Measurements from ENCODE around the gene LTBP4.

The LTBP4 gene

GRCh38 chr19:40610396-40611064 is 9.4 kb downstream of the LTBP4 start:
- no peak for TF ChIP-seq CTCF (IDR thresholded peaks at IDR 0.05; ENCODE audit: low read depth, low read length)
- Histone ChIP-seq H3K4me3 (ENCODE audit: low read depth, low read length) (no peak overlapping the region), H3K27me3 (ENCODE audit: insufficient read depth, low read depth, severe bottlenecking) (no peaks in the 10 kb centered on the region), H3K27ac (no peak overlapping the region), H3K36me3 (peaks cover 60% of the 10 kb centered on the region), H3K9me3 (ENCODE audit: severe bottlenecking) (no peaks in the 10 kb centered on the region)
- DNase-seq = no peak

- H3K9me3 ChIP-seq (ENCODE audit: severe bottlenecking) = no peaks in the 10 kb centered on the region
- H3K27ac ChIP-seq = no peak overlapping the region
- no peak for TF ChIP-seq CTCF (IDR thresholded peaks at IDR 0.05; ENCODE audit: low read depth, low read length)
- H3K4me3 ChIP-seq (ENCODE audit: low read depth, low read length) = no peak overlapping the region
- DNase-seq = no peak
- no peaks in the 10 kb centered on the region for H3K27me3 ChIP-seq (ENCODE audit: insufficient read depth, low read depth, severe bottlenecking)
- peaks cover 59% of the 10 kb centered on the region for H3K36me3 ChIP-seq
These were observed 9.9 kb downstream of the LTBP4 start for GRCh38 chr19:40611096-40611495.

- DNase-seq = no peak
- peaks cover 61% of the 10 kb centered on the region for H3K36me3 ChIP-seq
- H3K4me3 ChIP-seq (ENCODE audit: low read depth, low read length) = no peak overlapping the region
- no peak overlapping the region for H3K27ac ChIP-seq
- no peaks in the 10 kb centered on the region for H3K9me3 ChIP-seq (ENCODE audit: severe bottlenecking)
- no peaks in the 10 kb centered on the region for H3K27me3 ChIP-seq (ENCODE audit: insufficient read depth, low read depth, severe bottlenecking)
- TF ChIP-seq CTCF (IDR thresholded peaks at IDR 0.05; ENCODE audit: low read depth, low read length) = no peak
These were observed 10.9 kb downstream of the LTBP4 start for GRCh38 chr19:40611900-40612698.

- no peak overlapping the region for H3K27ac ChIP-seq
- no peak for TF ChIP-seq CTCF (IDR thresholded peaks at IDR 0.05; ENCODE audit: low read depth, low read length)
- H3K4me3 ChIP-seq (ENCODE audit: low read depth, low read length) = no peak overlapping the region
- DNase-seq = no peak
- H3K36me3 ChIP-seq = peaks cover 57% of the 10 kb centered on the region
- H3K9me3 ChIP-seq (ENCODE audit: severe bottlenecking) = no peaks in the 10 kb centered on the region
- H3K27me3 ChIP-seq (ENCODE audit: insufficient read depth, low read depth, severe bottlenecking) = no peaks in the 10 kb centered on the region
These were observed 11.9 kb downstream of the LTBP4 start for GRCh38 chr19:40612831-40613689.

GRCh38 chr19:40613690-40614621 is 12.8 kb downstream of the LTBP4 start:
- H3K27me3 ChIP-seq (ENCODE audit: insufficient read depth, low read depth, severe bottlenecking) = no peaks in the 10 kb centered on the region
- no peak for DNase-seq
- no peaks in the 10 kb centered on the region for H3K9me3 ChIP-seq (ENCODE audit: severe bottlenecking)
- no peak overlapping the region for H3K4me3 ChIP-seq (ENCODE audit: low read depth, low read length)
- H3K27ac ChIP-seq = no peak overlapping the region
- no peak for TF ChIP-seq CTCF (IDR thresholded peaks at IDR 0.05; ENCODE audit: low read depth, low read length)
- peaks cover 55% of the 10 kb centered on the region for H3K36me3 ChIP-seq

All from WERI-Rb-1 (cell line).